Umbilical cord (tissue), 2 donors: Measurements from ENCODE around the gene RPRD1A. TPM values are rescaled to one million over a fixed set of nuclear protein-coding genes. Genes with fewer than 3 reads are reported as not detected.

Experiments used
- DNase-seq: peaks from one replicate; pipeline ENCODE4 v3.0.0-alpha.2; 2015; ENCODE audit warnings: low spot score
- total RNA-seq: library from RNA; depleted of rRNA; stranded (reverse); fragments of >200 nt; gene quantifications from one replicate; pipeline ENCODE4 v1.2.3, GENCODE V29; 2014; ENCODE audit warnings: low replicate concordance; ENCODE audit not compliant: insufficient read depth

Gene RPRD1A
- total RNA-seq, 1 donor from 2014 or later: 49.8 TPM

DNA sequence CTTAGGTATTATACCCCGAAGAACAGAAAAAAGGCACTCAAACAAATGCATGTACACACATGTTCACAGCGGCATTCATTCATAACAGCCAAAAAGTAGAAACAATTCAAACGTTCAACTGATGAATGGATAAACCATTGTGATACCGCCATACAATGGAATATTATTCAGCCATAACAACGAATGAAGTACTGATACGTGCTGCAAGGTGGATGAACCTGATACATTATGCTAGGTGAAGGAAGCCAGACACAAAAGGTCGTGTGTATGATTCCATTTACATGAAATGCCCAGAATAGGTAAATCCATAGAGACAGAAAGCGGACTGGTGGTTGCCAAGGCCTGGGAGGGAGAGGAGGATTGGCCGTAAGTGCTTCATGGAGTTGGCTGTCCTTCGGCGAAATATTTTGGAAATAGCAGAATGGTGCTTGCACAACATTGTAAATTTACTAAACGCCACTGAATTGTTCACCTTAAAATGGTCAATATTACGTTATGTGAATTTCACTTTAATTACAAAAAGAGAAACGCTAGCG is 95.6 kb downstream of the RPRD1A start:
- DNase-seq: no peak

- no peak for DNase-seq
Measured at GRCh38 chr18:35969676-35970075, 97.7 kb downstream of the RPRD1A start.

DNA sequence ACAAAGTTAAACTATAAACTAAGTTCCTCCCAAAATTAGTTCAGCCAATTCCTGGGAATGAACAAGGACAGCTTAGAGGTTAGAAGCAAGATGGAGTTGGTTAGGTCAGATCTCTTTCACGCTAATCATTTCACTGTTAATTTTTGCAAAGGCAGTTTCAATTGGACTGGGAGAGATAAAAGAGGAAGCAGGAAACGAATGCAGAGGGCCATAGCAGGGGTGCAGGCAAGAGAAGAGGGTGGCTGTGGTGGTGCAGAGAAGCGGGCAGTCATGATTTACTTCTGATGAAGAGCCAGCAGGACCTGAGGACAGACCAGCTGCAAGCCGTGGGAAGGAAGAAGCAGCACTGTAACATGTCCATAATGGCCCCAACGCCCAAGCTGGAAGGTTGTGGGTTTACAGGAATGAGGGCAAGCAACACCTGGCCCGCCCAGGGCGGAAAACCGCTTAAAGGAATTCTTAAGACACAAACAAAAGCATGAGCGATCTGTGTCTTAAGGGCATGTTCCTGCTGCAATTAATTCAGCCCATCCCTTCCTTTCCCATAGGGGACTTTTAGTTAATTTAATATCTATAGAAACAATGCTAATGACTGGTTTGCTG is 99.0 kb downstream of the RPRD1A start:
- DNase-seq: no peak

DNA sequence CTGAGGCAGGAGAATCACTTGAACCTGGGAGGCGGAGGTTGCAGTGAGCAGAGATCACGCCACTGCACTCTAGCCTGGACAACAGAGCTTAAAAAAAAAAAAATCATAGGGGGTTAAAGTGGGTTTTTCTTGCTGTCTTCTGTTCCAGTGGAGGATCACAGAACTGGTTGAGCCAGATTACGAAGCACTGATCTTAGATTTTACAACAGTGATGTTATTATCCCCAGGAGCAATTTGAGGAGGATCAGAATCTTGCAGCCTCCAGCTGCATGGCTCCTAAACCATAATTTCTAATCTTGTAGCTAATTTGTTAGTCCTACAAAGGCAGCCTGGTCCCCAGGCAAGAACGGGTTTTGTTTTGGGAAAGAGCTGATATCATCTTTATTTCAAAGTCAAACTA is 99.5 kb downstream of the RPRD1A start:
- peak; percentile 12 for DNase-seq

- no peak for DNase-seq
Measured at GRCh38 chr18:35964319-35964718, 103.0 kb downstream of the RPRD1A start.

DNA sequence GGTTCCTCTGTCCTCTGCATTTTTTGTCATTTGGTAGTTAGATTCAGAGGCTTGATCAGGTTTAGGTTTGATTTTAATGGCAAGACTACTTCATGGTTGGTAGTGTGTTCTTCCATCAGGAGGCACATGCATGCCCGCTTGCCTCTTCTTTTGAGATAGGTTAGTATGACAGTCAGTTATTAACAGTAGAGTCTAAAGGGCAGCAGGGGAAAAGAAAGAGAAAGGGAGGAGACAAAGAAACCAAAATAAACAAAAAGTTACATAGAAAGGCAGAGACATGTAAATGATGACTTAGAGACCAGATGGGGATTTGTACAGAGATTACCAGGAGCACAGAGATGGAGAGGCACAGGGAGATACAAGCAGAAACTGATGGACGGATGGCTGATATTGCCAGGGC is 105.0 kb downstream of the RPRD1A start:
- no peak for DNase-seq

GRCh38 chr18:35956226-35956625 is 111.1 kb downstream of the RPRD1A start:
- DNase-seq: no peak

DNA sequence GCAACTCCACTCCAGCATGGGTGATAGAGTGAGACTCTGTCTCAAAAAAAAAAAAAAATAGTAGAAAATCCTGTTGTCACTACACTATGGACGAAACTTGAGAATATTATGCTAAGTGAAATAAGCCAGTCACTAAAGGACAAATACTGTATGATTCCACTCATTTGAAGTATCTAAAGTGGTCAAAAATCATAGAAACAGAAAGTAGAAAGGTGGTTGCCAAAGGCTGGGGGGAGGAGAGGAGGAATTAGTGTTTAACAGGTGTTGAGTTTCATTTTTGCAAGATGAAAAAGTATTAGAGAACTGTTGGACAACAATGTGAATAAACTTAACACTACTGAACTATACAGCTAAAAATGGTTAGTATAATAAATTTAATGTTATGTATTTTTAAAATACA is 113.7 kb downstream of the RPRD1A start:
- DNase-seq: no peak

DNA sequence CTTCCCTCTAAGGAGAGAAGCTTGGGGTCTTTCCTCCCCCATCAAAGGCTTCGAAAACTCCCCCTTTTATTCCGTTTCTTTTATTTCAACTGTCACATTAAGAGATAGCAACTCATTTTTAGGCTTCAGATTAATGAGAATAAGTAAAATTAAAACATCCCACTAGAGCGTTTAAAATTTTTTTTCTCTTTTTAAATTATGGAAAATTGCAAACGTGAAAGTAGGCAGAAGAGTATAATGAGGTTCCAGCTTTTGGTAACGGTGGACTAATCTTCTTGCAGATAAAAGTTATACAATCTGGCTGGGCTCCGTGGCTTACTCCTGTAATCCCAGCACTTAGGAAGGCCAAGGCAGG is 116.8 kb downstream of the RPRD1A start:
- no peak for DNase-seq

- DNase-seq: peak; percentile 69
Measured at GRCh38 chr18:35949903-35950627, 117.3 kb downstream of the RPRD1A start.

DNA sequence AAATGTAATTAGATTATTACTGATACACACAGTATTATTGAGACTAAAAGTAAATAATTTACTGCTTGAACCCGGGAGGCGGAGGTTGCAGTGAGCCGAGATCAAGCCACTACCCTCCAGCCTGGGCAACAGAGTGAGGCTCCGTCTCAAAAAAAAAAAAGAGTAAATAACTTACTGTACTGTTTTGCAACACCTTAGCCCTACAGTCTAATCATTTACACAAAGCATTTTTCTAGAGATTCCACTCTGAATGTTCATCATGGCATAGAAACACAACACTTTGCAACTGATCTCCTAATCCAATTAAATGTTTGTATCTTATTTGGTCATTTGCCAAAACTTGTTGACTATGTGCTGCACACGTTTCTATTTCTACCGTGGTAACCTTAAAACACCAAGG is 118.3 kb downstream of the RPRD1A start:
- no peak for DNase-seq

DNA sequence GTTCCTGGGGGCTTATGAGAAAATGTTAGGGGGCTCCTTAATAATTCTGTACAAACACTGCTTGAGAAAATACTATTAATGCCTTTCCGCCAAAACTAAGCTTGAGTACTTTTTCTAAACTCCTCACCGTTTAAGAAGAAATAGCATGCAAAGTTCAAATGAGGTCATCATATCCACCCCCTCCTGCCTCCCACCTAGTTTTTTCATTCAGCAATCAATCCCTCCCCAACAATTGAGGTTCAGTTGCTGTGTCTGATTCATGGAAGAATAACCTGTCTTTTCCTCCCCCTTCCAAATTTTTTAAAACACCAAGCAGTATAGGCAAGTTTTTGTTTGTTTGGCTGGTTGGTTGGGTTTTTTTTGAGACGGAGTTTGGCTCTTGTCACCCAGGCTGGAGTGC is 119.3 kb downstream of the RPRD1A start:
- DNase-seq: no peak

DNA sequence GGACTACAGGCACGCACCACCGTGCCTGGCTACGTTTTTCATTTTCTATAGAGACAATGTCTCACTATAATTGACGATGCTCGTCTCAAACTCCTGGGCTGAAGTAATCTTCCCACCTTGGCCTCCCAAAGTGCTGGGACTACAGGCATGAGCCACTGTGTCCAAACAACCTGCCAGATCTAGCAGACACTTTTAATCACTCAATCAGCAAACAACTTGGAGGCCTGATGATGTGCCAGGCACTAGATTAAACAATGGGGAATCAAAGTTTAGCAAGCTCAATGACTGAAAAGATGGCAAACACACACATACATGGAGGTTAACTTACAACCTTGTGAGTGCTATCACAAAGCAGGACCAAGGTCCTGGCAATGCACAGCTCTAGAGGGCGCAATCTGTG is 124.7 kb downstream of the RPRD1A start:
- DNase-seq: no peak

DNA sequence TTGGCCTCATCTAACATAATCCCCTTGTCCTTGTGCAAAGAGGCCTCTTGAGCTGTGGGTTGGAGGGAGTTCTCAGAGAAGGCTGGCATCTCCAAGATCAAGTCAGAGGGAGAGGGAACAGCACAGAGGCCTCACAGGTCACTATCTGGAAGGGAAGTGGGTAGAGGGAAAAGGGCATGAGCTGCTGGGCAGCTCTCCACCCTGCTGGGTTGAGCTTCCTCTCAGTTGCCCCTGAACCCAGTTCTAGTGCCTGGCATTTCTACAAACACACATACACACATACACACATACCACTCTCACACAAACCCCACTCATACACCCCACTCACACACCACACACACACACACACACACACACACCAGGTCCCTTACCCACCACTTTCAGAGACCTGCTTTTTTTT is 125.2 kb downstream of the RPRD1A start:
- DNase-seq: no peak

DNA sequence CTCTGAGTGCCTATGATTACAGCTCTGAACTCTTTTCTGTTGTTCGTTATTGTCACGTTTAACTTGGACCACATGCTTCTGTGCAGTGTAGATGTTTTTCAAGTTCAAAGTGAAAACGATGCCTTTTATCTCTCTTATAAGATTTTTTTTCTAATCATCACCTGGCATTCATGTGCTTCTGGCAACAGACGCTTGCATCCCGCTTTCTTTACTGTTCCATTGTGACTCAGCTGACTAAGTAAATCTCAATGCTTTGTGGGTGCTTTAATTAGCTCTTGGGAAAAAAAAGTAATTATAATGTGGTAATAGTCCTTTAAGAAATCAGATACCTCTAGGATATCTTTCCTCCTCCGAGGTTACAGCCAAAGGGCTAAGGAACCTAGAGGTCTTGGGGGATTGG is 126.1 kb downstream of the RPRD1A start:
- no peak for DNase-seq

Other genes with a start within 250 kb of the RPRD1A start
- gene SLC39A6, start 61.8 kb upstream of the RPRD1A start, total RNA-seq: 86.9 TPM
- 100 TPM for gene ELP2, start 62.3 kb upstream of the RPRD1A start, total RNA-seq
- gene MOCOS, start 119.9 kb upstream of the RPRD1A start, total RNA-seq: 7.0 TPM
- gene FHOD3, start 230.2 kb upstream of the RPRD1A start, total RNA-seq: 59.7 TPM